GM23338 (cell line): Measurements from ENCODE around the gene ATP13A4. TPM values are rescaled to one million over a fixed set of nuclear protein-coding genes. Genes with fewer than 3 reads are reported as not detected.

Experiments used
- ATAC-seq: fragments of 200-7000 bp; cut with Tn5 transposase; 3 replicates; pipeline ENCODE4 v1.9.1; 2020
- DNase-seq: peaks from one replicate; pipeline ENCODE4 v3.0.0-alpha.2; 2015; ENCODE audit warnings: low spot score
- H2AFZ ChIP-seq: fragments of 200-600 bp; sonication (generic); 2 replicates; pipeline ENCODE4 v1.8.0; 2016; ENCODE audit warnings: antibody characterized with exemption, mild to moderate bottlenecking, moderate library complexity
- H3F3A ChIP-seq: fragments of 200-600 bp; sonication (generic); replicated peaks from 2 replicates; pipeline ENCODE4 v1.8.0; 2017; ENCODE audit warnings: antibody characterized with exemption, mixed run types, low read depth
- H3K27ac ChIP-seq: fragments of 200-600 bp; sonication (generic); 2 replicates; pipeline ENCODE4 v1.6.1; 2016; ENCODE audit warnings: low read depth
- H3K27me3 ChIP-seq: fragments of 200-600 bp; sonication (generic); 2 replicates; pipeline ENCODE4 v1.8.0; 2016; ENCODE audit warnings: mild to moderate bottlenecking, mixed run types, moderate library complexity; ENCODE audit not compliant: insufficient read depth
- H3K36me3 ChIP-seq: fragments of 200-600 bp; sonication (generic); 2 replicates; pipeline ENCODE4 v1.8.0; 2016; ENCODE audit warnings: mild to moderate bottlenecking; ENCODE audit not compliant: insufficient read depth
- H3K4me1 ChIP-seq: fragments of 200-600 bp; sonication (generic); 2 replicates; pipeline ENCODE4 v1.8.0; 2016; ENCODE audit warnings: mild to moderate bottlenecking, moderate library complexity; ENCODE audit not compliant: insufficient read depth
- H3K4me2 ChIP-seq: fragments of 200-600 bp; sonication (generic); 2 replicates; pipeline ENCODE4 v1.7.1; 2017; ENCODE audit warnings: mixed run types
- H3K4me3 ChIP-seq: fragments of 200-600 bp; sonication (generic); 2 replicates; pipeline ENCODE4 v1.6.1; 2016; ENCODE audit warnings: mixed run types
- H3K79me2 ChIP-seq: fragments of 200-600 bp; sonication (generic); replicated peaks from 2 replicates; pipeline ENCODE4 v1.8.0; 2017; ENCODE audit warnings: mild to moderate bottlenecking; ENCODE audit not compliant: insufficient read depth
- H3K9me2 ChIP-seq: fragments of 200-600 bp; sonication (generic); 2 replicates; pipeline ENCODE4 v1.8.0; 2017; ENCODE audit not compliant: insufficient read depth
- H4K20me1 ChIP-seq: fragments of 200-600 bp; sonication (generic); replicated peaks from 2 replicates; pipeline ENCODE4 v1.8.0; 2017; ENCODE audit warnings: mild to moderate bottlenecking; ENCODE audit not compliant: insufficient read depth
- H3K27ac Mint-ChIP-seq: 2 replicates; pipeline ENCODE4 v1.8.0; 2020; ENCODE audit warnings: inconsistent platforms, mild to moderate bottlenecking, moderate library complexity, mixed read lengths
- H3K27me3 Mint-ChIP-seq: 3 replicates; pipeline ENCODE4 v1.8.0; 2022; ENCODE audit warnings: low read depth, mild to moderate bottlenecking, moderate library complexity, mixed read lengths, inconsistent platforms; ENCODE audit not compliant: insufficient read depth, poor library complexity
- H3K36me3 Mint-ChIP-seq: 3 replicates; pipeline ENCODE4 v1.8.0; 2021; ENCODE audit warnings: low read depth, mild to moderate bottlenecking, inconsistent platforms, moderate library complexity, mixed read lengths
- H3K4me1 Mint-ChIP-seq: 3 replicates; pipeline ENCODE4 v1.8.0; 2020; ENCODE audit warnings: mild to moderate bottlenecking, inconsistent platforms, mixed read lengths
- H3K4me3 Mint-ChIP-seq: 3 replicates; pipeline ENCODE4 v1.8.0; 2021; ENCODE audit warnings: moderate library complexity, mild to moderate bottlenecking, inconsistent platforms, mixed read lengths
- H3K9me3 Mint-ChIP-seq: 3 replicates; pipeline ENCODE4 v1.8.0; 2020; ENCODE audit warnings: moderate library complexity, mild to moderate bottlenecking, inconsistent platforms, mixed read lengths
- CREB1 ChIP-seq: fragments of 250-450 bp; sonication (Bioruptor Pico); IDR thresholded peaks from 2 replicates; pipeline ENCODE4 v1.5.0; 2020; ENCODE audit warnings: low read depth, mild to moderate bottlenecking, moderate library complexity
- EZH2 ChIP-seq: fragments of 200-600 bp; sonication (generic); IDR thresholded peaks from one replicate; pipeline ENCODE4 v1.8.0; 2017; ENCODE audit warnings: antibody characterized with exemption, mild to moderate bottlenecking, low read depth; ENCODE audit not compliant: unreplicated experiment
- EZH2phosphoT487 ChIP-seq: fragments of 200-600 bp; sonication (generic); IDR thresholded peaks from one replicate; pipeline ENCODE4 v1.8.1; 2018; ENCODE audit warnings: antibody characterized with exemption; ENCODE audit not compliant: unreplicated experiment
- JUNB ChIP-seq: IDR thresholded peaks from one replicate; pipeline ENCODE4 v1.6.1; 2016; ENCODE audit warnings: antibody characterized with exemption; ENCODE audit not compliant: unreplicated experiment
- NANOG ChIP-seq: IDR thresholded peaks from 2 replicates; pipeline ENCODE4 v1.6.1; 2016; ENCODE audit warnings: antibody characterized with exemption, borderline replicate concordance
- POLR2AphosphoS5 ChIP-seq: IDR thresholded peaks from 2 replicates; pipeline ENCODE4 v1.6.1; 2016; ENCODE audit warnings: antibody characterized with exemption, low read depth
- STAT1 ChIP-seq: IDR thresholded peaks from one replicate; pipeline ENCODE4 v1.6.1; 2016; ENCODE audit warnings: antibody characterized with exemption; ENCODE audit not compliant: unreplicated experiment
- ZNF114 ChIP-seq: fragments of 250-450 bp; sonication (Bioruptor Pico); IDR thresholded peaks from 2 replicates; pipeline ENCODE4 v1.5.0; 2020; ENCODE audit warnings: mild to moderate bottlenecking, moderate library complexity
- ZNF331 ChIP-seq: fragments of 250-450 bp; sonication (Bioruptor Pico); IDR thresholded peaks from 2 replicates; pipeline ENCODE4 v1.5.0; 2020; ENCODE audit warnings: low read depth, mild to moderate bottlenecking, moderate library complexity
- polyA plus RNA-seq: library from polyadenylated mRNA; unstranded; fragments of >200 nt; fragmentation: Nextera tagmentation; extraction: Ambion mirVana; gene quantifications from 2 replicates; pipeline ENCODE4 v1.2.1, GENCODE V29; 2016
- total RNA-seq: library from RNA; depleted of rRNA; stranded (reverse); fragments of >200 nt; shearing (Covaris generic); gene quantifications from 2 replicates; pipeline ENCODE4 v1.2.3, GENCODE V29; 2014
- TF ChIP-seq, protein P1 (sequence below): fragments of 250-450 bp; sonication (Bioruptor Pico); IDR thresholded peaks from 2 replicates; pipeline ENCODE4 v1.5.0; 2020; ENCODE audit warnings: mild to moderate bottlenecking, moderate library complexity
- TF ChIP-seq, protein P2 (sequence below): IDR thresholded peaks from one replicate; pipeline ENCODE4 v1.6.1; 2018; ENCODE audit warnings: antibody characterized with exemption; ENCODE audit not compliant: unreplicated experiment
- TF ChIP-seq, protein P3 (sequence below): IDR thresholded peaks from 2 replicates; pipeline ENCODE4 v1.6.1; 2016; ENCODE audit warnings: antibody characterized with exemption
- TF ChIP-seq, protein P4 (sequence below), 2 experiments: fragments of 200-600 bp in 1 of 2; sonication (generic) in 1 of 2; conservative IDR thresholded peaks; 2 replicates each; pipeline versions ENCODE4 v1.5.1 to v1.6.1; 2016 to 2017; ENCODE audit warnings: antibody characterized with exemption in 2 of 2, low read depth in 2 of 2, mild to moderate bottlenecking in 2 of 2, moderate library complexity in 1 of 2

Gene ATP13A4
- total and polyA plus RNA-seq, 2 experiments from 2014 or later: not detected

DNA sequence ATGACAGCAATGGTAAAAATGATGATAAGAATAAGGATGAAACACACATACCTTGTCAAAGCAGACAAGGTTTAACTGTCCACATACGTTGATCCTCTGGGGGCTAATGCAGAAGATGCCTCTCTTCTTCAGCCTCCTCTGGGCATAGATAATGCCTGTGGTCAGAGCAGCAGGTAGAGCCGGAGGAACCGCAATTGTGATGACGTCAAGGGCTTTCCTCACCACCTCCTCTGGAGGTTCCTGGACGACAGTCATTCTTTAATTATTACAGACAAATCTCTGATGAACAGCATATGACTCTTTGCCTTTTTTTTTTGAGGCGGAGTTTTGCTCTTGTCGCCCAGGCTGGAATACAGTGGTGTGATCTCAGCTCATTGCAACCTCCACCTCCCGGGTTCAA, 89.8 kb downstream of the ATP13A4 start:
- Histone ChIP-seq H2AFZ (no peak overlapping the region), H3F3A (no peaks in the 10 kb centered on the region), H3K79me2 (no peaks in the 10 kb centered on the region), H3K36me3 (no peaks in the 10 kb centered on the region), H4K20me1 (no peaks in the 10 kb centered on the region), H3K4me1 (no peaks in the 10 kb centered on the region), H3K9me2 (no peaks in the 10 kb centered on the region), H3K4me3 (no peak overlapping the region), H3K27ac (no peak overlapping the region), H3K27me3 (no peaks in the 10 kb centered on the region), H3K4me2 (no peak overlapping the region)
- ATAC-seq (no peak), DNase-seq (no peak)
- no peak for TF ChIP-seq CREB1 (CRISPR knock-in tag)
- TF ChIP-seq JUNB: no peak
- TF ChIP-seq, protein P1, sequence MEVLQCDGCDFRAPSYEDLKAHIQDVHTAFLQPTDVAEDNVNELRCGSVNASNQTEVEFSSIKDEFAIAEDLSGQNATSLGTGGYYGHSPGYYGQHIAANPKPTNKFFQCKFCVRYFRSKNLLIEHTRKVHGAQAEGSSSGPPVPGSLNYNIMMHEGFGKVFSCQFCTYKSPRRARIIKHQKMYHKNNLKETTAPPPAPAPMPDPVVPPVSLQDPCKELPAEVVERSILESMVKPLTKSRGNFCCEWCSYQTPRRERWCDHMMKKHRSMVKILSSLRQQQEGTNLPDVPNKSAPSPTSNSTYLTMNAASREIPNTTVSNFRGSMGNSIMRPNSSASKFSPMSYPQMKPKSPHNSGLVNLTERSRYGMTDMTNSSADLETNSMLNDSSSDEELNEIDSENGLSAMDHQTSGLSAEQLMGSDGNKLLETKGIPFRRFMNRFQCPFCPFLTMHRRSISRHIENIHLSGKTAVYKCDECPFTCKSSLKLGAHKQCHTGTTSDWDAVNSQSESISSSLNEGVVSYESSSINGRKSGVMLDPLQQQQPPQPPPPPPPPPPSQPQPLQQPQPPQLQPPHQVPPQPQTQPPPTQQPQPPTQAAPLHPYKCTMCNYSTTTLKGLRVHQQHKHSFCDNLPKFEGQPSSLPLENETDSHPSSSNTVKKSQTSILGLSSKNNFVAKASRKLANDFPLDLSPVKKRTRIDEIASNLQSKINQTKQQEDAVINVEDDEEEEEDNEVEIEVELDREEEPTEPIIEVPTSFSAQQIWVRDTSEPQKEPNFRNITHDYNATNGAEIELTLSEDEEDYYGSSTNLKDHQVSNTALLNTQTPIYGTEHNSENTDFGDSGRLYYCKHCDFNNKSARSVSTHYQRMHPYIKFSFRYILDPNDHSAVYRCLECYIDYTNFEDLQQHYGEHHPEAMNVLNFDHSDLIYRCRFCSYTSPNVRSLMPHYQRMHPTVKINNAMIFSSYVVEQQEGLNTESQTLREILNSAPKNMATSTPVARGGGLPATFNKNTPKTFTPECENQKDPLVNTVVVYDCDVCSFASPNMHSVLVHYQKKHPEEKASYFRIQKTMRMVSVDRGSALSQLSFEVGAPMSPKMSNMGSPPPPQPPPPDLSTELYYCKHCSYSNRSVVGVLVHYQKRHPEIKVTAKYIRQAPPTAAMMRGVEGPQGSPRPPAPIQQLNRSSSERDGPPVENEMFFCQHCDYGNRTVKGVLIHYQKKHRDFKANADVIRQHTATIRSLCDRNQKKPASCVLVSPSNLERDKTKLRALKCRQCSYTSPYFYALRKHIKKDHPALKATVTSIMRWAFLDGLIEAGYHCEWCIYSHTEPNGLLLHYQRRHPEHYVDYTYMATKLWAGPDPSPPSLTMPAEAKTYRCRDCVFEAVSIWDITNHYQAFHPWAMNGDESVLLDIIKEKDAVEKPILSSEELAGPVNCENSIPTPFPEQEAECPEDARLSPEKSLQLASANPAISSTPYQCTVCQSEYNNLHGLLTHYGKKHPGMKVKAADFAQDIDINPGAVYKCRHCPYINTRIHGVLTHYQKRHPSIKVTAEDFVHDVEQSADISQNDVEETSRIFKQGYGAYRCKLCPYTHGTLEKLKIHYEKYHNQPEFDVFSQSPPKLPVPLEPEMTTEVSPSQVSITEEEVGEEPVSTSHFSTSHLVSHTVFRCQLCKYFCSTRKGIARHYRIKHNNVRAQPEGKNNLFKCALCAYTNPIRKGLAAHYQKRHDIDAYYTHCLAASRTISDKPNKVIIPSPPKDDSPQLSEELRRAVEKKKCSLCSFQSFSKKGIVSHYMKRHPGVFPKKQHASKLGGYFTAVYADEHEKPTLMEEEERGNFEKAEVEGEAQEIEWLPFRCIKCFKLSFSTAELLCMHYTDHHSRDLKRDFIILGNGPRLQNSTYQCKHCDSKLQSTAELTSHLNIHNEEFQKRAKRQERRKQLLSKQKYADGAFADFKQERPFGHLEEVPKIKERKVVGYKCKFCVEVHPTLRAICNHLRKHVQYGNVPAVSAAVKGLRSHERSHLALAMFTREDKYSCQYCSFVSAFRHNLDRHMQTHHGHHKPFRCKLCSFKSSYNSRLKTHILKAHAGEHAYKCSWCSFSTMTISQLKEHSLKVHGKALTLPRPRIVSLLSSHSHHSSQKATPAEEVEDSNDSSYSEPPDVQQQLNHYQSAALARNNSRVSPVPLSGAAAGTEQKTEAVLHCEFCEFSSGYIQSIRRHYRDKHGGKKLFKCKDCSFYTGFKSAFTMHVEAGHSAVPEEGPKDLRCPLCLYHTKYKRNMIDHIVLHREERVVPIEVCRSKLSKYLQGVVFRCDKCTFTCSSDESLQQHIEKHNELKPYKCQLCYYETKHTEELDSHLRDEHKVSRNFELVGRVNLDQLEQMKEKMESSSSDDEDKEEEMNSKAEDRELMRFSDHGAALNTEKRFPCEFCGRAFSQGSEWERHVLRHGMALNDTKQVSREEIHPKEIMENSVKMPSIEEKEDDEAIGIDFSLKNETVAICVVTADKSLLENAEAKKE (CRISPR knock-in tag): no peak
- no peak for TF ChIP-seq NANOG
- no peak for TF ChIP-seq POLR2AphosphoS5
- no peak for TF ChIP-seq EZH2
- TF ChIP-seq, protein P2, sequence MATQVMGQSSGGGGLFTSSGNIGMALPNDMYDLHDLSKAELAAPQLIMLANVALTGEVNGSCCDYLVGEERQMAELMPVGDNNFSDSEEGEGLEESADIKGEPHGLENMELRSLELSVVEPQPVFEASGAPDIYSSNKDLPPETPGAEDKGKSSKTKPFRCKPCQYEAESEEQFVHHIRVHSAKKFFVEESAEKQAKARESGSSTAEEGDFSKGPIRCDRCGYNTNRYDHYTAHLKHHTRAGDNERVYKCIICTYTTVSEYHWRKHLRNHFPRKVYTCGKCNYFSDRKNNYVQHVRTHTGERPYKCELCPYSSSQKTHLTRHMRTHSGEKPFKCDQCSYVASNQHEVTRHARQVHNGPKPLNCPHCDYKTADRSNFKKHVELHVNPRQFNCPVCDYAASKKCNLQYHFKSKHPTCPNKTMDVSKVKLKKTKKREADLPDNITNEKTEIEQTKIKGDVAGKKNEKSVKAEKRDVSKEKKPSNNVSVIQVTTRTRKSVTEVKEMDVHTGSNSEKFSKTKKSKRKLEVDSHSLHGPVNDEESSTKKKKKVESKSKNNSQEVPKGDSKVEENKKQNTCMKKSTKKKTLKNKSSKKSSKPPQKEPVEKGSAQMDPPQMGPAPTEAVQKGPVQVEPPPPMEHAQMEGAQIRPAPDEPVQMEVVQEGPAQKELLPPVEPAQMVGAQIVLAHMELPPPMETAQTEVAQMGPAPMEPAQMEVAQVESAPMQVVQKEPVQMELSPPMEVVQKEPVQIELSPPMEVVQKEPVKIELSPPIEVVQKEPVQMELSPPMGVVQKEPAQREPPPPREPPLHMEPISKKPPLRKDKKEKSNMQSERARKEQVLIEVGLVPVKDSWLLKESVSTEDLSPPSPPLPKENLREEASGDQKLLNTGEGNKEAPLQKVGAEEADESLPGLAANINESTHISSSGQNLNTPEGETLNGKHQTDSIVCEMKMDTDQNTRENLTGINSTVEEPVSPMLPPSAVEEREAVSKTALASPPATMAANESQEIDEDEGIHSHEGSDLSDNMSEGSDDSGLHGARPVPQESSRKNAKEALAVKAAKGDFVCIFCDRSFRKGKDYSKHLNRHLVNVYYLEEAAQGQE: no peak
- no peak for TF ChIP-seq ZNF114
- TF ChIP-seq STAT1: no peak
- TF ChIP-seq, protein P3, sequence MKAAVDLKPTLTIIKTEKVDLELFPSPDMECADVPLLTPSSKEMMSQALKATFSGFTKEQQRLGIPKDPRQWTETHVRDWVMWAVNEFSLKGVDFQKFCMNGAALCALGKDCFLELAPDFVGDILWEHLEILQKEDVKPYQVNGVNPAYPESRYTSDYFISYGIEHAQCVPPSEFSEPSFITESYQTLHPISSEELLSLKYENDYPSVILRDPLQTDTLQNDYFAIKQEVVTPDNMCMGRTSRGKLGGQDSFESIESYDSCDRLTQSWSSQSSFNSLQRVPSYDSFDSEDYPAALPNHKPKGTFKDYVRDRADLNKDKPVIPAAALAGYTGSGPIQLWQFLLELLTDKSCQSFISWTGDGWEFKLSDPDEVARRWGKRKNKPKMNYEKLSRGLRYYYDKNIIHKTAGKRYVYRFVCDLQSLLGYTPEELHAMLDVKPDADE: no peak
- TF ChIP-seq, protein P4, sequence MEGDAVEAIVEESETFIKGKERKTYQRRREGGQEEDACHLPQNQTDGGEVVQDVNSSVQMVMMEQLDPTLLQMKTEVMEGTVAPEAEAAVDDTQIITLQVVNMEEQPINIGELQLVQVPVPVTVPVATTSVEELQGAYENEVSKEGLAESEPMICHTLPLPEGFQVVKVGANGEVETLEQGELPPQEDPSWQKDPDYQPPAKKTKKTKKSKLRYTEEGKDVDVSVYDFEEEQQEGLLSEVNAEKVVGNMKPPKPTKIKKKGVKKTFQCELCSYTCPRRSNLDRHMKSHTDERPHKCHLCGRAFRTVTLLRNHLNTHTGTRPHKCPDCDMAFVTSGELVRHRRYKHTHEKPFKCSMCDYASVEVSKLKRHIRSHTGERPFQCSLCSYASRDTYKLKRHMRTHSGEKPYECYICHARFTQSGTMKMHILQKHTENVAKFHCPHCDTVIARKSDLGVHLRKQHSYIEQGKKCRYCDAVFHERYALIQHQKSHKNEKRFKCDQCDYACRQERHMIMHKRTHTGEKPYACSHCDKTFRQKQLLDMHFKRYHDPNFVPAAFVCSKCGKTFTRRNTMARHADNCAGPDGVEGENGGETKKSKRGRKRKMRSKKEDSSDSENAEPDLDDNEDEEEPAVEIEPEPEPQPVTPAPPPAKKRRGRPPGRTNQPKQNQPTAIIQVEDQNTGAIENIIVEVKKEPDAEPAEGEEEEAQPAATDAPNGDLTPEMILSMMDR (conservative IDR thresholded peaks at IDR 0.05; ENCODE audit: low read depth in 2 of 2): no peak
- no peak for TF ChIP-seq ZNF331 (CRISPR knock-in tag)
- TF ChIP-seq EZH2phosphoT487: no peak
- H3K27ac Mint-ChIP-seq: no peak overlapping the region
- H3K36me3 Mint-ChIP-seq: no peaks in the 10 kb centered on the region
- H3K27me3 Mint-ChIP-seq: peaks cover 2% of the 10 kb centered on the region
- H3K4me1 Mint-ChIP-seq: no peaks in the 10 kb centered on the region; the same call in 2 of the 3 replicates
- H3K9me3 Mint-ChIP-seq: peaks cover 5% of the 10 kb centered on the region; the same call in 2 of the 3 replicates
- H3K4me3 Mint-ChIP-seq: no peak overlapping the region
